GM18508 (cell line): ENCODE results near the gene CENPX.
A peak's percentile ranks its signal among the peaks of the same experiment; 100 is the strongest.

ENCODE experiments used
- ATAC-seq: cut with Tn5 transposase; IDR thresholded peaks from one replicate; pipeline ENCODE4 v1.9.1; 2021; ENCODE audit warnings: moderate number of reproducible peaks; ENCODE audit not compliant: insufficient read depth, unreplicated experiment

The CENPX gene

DNA sequence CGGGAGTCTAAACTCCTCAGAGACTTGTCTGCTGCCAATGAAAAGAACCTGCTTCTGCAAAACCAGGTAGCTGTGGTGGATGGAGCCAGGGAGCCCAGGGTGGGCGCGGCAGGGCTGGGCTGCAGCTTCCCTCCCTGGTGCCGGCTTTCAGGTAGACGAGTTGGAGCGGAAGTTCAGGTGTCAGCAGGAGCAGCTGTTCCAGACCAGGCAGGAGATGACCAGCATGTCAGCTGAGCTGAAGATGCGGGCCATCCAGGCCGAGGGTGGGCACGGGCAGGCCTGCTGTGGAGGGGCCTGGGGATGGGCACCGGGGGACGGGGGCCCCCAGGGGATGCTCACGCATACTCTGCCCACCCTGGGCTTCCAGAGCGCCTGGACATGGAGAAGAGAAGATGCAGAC lies 5.6 kb upstream of the CENPX start:
- ATAC-seq: no peak

DNA sequence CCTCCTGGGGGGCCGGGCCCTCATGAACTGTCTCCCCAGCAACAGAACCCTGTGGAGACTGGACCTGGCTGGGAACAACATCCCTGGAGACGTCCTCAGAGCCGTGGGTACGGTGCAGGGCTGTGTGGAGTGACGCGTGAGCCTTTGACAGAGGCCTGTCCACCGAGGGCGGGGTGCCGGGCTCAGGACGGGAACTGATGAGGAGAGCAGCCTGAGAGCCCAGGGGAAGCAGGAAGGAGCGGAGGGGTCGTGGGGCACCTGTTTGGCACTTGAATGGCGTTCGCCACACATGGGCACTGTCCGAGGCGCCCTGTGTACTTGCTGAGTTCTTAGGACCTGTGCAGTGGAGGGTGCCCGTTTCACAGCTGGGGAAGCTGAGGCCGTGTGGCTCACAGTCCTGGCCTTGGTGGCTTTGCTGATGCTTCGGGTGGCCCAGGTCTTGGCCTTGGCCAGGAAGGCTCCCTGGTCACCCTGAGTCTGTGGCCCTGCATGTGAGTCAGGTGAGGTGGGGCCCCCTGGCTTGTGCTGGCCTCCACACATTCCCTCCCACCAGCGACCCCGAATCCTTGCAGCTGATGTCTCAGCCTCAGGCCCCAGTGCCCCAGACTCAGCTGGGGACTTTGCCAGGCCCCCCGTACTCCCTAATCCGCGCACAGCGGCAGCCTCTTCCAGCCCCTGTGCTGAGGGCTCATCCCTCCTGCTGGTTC lies 2.9 kb upstream of the CENPX start:
- no peak for ATAC-seq

DNA sequence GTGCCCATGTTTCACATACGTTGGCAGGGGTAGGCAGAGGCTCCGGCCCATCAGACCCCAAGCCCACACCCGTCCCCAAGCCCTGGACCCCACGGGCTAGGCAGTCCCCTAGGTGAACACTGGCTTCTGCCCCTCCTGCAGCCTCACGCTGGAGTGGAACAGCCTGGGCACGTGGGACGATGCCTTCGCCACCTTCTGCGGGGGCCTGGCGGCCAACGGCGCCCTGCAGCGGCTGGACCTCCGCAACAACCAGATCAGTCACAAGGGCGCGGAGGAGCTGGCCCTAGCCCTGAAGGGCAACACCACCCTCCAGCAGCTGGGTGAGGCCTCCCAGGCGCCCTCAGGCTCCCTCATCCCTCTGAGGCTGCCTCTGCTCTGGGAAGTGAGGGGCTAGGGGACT lies 2.2 kb upstream of the CENPX start:
- no peak for ATAC-seq

DNA sequence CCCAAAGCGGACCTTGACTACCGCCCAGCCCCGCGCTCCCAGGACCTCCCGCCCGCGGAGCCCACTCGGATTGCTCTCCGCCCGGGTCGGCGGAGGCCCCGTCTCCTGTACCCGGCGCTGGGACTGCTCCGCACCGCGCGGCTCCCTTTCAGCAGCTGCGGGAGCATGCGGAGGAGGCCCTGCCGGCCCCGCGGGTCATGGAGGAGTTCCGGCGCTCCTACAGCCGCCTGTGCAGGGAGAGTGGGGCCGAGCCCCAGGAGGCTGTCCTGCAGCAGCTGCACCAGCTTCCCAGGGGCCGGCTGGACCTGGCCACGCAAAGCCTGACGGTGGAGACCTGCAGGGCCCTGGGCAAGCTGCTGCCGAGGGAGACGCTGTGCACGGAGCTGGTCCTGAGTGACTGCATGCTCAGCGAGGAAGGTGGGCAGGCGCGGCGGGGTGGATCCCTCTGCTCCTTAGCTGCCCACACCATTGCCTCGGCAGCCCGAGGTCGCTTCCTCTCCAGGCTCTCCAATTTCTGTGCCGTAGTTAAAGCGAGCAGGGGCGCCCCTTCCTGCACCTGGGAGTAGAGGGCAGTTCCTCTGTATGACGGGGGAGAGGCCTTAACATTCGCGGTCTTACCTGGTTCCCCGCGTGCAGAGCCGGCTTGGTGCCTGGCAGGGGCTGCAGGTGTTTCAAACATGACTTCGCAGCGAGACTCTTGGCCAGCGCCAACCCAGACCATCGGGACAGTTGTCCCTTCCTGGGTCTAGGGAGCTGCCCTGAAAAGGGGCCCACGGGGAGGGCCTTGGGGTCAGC lies 966 bp upstream of the CENPX start:
- no peak for ATAC-seq

DNA sequence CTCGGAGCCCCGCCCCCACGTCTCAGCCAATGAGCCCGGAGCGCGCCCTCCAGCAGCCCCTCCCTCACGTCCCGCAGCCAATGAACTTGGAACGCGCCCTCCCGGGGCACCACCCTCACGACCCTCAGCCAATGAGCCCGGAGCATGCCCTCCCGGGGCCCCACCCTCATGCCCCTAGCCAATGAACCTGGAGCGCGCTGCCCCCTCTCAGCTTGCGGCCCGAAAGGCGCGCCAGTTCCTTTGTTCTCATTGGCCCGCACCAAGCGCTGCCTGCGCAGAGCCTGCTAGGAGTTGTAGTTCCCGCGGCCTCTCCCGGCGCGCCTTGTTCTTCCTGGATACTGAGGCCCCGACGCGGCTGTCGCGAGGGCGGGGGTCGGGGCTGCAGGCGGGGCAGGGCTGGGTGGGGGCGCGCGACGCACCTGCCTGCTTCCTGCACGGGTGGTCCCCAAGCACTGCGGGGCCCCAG lies 336 bp upstream of the CENPX start, which contains the start of gene LRRC45:
LRRC45 (plus strand) TSS at position 325 of the 466 bp plus-strand sequence. CDS start 339 bp downstream, outside the sequence.
- peak; percentile 53 for ATAC-seq

DNA sequence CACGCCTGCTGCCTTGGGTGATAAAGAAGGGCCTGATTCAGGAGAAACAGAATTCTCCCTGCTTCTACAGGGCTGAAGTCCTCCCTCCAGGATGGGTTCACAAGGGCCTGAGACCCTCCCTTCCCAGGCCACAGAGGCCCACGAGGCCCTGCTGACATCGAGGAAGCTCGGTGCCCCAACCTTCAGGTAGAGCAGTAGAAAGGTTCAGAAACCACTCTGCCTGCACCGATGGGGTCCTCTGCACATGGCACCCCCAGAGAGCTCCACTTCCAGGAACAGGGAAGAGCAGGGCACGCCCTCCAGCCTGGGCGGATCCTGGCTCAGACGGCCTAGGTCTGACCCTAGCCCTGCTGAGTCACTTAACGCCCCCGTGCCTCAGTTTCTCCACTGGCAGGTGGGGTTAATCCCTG lies 773 bp downstream of the CENPX start:
- no peak for ATAC-seq

DNA sequence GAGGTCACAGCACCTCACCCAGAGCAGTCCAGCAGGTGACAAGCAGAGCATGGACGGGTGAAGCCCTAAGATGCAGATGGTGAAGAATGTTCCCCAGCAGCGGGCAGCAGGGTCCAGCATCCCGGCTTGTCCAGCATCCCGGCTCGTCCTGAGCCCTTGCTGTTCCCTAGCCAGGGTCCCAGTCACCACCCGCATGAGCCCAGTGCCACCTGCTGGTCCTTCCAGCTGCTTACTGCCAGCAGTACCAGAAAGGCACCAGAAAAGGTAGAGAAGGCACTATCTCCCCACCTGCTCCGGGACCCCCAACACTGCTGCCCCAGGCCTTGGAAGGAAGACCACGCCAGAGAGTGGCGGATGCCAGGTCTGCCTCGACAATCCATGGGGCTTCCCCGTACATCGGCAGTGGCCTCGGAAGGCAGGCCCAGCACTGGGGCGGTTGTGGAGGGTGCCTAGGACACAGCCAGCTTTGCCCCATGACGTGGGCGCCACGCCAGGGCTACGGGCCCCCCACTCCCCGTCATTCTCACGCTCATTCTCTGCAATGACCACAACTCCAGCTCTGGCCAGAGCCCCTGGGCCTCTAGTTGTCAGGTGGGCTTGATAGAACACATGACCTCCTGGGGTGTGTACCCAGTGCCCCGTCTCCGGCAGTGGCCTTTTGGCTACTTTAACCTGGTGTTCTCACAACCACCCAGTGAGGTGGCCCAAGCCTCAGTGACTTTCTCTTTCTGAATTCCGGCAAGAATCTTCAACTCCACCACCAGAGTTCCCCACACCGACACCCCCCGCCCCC lies 1.4 kb downstream of the CENPX start:
- ATAC-seq: no peak

DNA sequence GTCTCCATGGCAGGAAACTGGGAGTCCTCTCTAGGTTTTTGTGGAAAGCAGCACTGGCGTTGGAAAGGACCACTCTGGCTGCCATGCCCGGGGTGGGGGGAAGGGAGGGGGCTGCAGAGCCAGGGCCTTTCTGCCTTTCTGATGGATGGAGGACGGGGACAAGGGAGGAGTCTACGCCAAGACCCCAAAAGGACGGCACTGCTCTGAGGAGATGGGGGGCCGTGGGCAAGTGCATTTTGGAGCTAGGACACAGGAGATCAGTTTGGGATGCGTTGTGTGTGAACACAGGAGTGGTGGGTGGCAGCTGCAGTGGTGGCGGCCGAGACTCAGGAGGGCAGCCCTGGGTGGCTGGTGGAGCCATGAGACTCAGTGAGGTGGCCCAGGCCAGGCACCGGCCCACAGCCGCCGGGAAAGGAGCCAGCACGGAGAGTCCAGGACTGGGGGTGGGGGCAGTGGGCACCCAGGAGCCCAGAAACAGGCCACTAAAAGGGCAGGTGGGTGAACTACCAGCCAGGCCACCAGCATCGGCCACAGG lies 2.0 kb downstream of the CENPX start:
- ATAC-seq: no peak

DNA sequence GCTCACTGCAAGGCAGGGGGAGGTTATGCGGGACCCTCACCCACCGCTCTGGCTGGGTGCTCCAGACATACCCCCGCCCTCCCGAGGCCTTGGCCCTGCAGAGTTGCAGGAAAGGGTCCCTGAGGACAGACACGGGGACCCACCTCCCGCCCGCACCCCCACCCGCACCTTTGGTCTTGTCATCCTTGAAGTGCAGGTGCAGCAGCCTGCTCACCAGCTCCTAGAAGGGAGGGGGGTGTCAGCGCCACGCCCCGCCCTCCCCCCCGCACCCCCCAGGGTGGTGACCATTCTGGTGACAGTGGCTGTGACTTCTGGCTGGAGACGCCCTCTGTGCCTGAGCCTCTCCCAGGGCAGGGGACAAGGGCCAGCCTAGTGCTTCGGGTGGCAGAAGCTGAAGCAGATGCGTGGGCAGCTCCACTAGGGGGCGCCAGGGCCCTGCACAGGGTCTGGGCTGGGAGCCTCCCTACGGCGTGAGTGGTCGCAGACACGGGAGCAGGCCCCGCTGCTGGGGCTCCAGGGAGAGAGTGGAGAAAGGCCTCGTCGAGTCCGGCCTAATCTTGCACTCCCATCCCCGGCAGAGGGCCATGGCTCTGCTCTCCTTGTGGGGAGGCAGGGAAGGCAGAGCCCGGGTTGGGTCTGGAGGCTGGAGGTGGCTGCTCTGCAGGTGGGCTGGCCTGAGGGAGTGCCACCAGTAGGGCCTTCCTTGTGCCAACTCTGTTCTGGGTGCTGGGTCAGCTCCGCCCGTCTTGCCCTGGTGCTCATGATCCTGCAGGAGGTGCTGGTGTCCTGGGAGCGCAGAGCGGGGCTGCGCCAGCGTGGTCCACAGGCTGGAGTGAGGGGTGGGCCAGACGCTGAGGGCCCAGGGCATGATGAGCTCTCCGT lies 2.7 kb downstream of the CENPX start:
- no peak for ATAC-seq

DNA sequence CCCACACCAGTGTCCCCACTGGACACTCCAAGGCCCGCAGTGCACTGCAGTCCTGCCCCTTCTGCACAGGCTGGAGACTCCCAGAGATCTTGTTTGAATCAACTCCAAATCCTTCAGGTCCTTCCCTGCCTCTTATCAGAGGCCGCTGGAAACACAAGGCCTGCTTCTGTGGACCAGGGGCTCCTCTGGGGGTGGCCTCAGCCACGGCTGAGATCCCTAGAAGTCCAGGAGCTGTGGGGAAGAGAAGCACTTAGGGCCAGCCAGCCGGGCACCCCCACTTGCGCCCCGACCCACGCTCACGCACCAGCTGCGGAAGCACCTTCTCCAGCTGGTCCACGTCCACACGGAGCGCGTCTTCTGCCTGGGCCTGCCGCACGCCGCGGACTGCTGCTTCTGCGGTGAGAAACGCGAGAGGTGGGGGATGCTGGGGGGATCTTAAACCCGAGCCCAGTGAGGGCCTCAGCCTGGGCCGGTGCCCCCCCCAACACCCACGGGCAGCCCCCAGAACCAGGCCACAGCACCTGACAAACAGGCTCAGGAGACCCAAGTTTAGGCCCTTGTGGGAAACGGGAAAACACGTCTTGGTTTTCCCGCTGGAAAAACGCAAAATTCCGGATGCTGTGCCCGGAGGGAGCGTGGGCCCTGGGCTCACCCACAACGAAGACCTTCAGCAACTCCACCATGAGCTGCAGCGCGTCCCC lies 3.5 kb downstream of the CENPX start:
- no peak for ATAC-seq

DNA sequence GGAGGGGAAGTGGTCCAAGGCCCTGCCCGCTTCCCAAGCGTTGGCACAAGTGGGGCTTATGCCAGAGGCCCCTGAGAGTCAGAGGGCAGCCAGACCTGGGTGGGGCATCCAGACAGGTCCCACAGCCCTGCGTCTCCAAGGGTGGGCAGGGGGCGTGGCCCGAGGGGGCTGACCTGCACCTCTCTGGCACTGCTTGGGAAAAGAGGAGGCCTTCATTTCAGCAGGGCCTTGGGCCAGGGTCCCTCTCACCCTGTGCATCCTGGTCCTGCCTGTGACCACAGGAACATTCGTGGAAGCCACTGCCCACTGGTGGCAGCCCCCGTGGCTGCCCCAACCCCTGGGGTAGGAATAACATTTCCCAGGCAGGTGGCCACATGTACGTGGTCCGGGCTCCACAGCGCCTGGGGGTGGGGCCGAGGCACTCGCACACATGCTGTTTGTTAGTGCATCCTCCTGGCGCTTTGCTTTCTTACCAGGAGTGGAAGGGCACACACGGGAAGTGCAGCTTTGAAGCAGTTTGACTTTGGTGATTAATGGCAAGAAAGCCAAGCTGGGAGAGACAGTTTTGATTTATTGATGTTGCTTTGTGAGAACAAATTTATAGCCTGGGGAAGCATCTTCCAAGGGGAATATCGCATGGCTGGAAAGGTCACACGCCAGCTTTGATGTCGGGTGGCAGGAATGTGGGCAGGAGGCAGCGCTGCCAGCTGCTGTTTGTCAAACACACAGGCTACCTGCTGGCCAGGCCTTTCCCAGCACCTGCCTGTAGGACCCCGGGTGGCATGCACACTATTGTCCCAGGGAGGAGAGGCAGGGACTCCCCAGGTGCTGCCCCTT lies 4.3 kb downstream of the CENPX start:
- ATAC-seq: no peak

DNA sequence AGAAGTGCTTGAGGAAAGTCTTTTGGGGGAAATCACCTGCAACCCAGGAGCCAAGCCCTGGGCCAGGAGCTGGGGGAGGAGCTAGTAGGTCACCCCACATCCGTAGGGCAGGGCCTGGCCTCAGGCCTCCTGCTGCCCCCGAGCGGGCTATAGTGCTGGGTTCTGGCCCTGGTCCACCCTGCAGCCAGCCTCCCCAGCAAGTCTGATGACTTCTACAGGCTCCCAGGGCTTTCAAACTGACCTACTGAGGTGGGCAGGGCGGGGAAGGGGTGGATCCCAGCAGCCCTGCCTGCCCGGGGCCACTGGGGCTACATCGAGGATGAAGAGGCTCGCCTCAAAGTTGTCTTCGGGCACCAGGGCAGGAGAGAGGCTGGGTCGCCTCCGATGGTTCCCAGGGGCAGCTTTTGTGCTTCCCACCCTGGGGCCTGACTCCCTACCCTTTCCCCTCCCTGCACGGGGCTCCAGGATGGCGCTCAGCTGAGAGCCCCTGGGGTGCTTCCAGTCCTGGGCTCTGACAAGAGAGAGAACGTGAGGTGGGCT lies 5.0 kb downstream of the CENPX start:
- ATAC-seq: no peak

DNA sequence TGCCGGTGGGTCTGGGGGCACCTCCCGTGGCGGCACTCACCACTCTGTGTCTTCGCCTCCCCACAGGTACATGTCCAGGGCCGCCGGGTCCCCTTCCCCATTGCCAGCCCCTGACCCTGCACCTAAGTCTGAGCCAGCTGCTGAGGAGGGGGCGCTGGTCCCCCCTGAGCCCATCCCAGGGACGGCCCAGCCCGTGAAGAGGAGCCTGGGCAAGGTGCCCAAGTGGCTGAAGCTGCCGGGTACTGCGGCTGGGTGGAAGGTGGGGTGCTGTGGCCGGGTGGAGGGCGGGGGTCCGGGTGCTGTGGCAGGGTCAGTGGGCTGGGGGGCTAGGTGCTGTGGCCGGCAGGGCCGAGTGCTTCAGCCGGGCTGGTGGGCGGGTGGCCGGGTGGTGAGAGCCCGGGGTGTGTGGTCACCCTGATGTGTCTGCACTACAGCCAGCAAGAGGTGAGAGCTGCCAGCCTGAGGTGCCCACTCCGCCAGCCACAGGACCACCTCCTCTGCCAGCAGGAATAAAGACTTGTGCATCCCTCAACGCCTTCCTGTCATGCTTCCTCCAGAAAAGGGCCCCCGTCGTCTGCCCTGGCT lies 5.7 kb downstream of the CENPX start:
- no peak for ATAC-seq

DNA sequence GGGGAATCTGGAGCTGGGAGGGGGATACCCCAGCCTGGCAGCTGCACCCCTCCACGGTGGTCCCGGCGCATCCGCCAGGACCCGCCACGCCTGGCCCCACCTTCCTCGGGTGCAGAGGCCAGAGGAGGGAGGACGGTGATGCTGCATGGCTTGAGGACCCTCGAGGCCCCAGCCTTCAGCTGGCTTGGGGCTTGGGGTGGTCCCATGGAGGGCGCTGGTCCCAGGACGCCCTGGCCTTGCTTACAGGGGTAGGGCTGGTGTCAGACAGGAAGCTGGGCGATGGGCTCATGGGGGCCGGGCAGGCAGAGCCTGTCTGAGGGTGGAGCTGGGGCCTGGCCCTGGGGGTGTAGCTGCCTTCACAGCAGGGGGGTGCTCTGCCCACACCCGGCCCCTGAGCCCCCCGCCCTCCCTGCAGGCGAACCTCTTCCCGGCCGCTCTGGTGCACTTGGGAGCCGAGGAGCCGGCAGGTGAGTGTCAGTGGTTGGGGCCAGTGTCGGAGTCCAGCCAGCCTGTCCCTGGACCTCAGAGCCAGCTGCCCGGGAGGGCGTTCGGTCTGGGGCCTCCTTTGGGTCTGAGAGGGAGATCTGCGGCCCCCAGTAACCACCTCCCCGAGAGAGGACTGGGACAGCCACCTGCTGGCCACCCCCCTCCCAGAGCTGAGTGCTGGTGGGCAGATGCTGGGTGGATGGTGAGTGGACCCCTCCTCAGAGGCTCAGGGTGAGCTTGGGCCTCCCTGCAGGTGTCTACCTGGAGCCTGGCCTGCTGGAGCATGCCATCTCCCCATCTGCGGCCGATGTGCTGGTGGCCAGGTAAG lies 6.4 kb downstream of the CENPX start:
- no peak for ATAC-seq

DNA sequence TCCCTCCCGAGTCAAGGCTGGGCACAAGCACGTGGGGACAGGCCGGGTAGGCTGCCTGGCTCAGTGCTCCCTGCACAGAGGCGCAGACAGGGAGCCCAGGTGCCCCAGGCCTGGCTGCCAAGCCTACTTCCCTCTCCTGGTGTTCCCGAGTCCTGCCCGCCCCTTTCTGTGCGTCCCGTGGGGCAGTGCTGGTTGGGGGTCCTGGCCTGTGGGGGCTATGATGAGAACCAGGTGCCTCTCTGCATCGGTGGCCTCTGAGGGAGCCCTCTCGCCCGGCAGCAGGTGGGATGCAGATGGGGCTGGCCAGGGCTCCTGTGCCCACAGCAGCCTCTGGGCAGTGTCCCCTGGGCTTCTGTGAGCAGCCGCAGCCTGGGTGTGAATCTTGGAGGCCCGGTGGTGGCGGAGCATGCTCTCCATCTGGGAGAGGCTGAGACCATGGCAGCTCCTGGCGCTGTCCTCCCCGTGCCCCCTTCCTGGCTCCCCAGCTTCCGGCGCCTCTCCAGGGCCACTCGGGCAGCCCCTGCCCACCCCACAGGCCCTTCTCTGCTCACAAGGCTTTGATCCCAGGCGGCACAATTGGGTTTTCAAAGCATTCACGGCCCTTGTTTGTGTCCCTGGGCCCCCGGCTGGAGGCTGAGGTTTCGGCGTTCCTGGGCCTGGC lies 7.2 kb downstream of the CENPX start:
- no peak for ATAC-seq

DNA sequence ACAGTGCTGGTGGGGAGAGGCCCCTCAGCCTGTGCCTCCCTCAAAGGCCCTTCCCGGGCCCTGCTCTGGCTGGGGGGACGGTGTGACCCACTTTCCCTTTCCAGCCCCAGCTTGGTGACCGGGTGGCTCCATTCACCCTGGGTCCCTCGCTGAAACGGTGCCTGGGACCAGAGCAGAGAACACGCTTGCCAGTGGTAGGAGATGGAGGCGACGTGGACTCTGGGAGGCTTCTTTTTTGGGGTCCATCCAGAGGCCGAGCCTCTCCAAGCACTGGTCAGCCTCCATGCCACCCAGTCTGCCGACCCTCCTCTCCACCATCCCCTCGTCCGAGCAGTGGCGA lies 7.7 kb downstream of the CENPX start:
- no peak for ATAC-seq
